DND-41 (cell line): ENCODE results near the gene RFX2.
"Not testable (repeated sequence)": the region's sequence is repeated elsewhere in the genome, so short reads cannot be mapped to it uniquely, and the experiment has no call there.

Experiments used
- ATAC-seq: fragments of 200-7000 bp; cut with Tn5 transposase; 3 replicates; pipeline ENCODE4 v1.9.1; 2021; ENCODE audit warnings: low read depth; ENCODE audit not compliant: insufficient read depth
- DNase-seq: peaks from one replicate; pipeline ENCODE4 v3.0.0-alpha.2; 2020
- H2AFZ ChIP-seq: 2 replicates; pipeline ENCODE4 v1.6.0; 2012; ENCODE audit warnings: low read depth, low read length
- H3K27ac ChIP-seq: 2 replicates; pipeline ENCODE4 v1.5.1; 2012; ENCODE audit warnings: low read length, inconsistent platforms
- H3K27me3 ChIP-seq: fragments of 200-600 bp; sonication (generic); 2 replicates; pipeline ENCODE4 v1.6.0; 2012; ENCODE audit warnings: low read length, mild to moderate bottlenecking, inconsistent platforms; ENCODE audit not compliant: insufficient read depth, poor library complexity
- H3K36me3 ChIP-seq: 2 replicates; pipeline ENCODE4 v1.5.1; 2012; ENCODE audit warnings: low read length, inconsistent platforms; ENCODE audit not compliant: insufficient read depth
- H3K4me1 ChIP-seq: 2 replicates; pipeline ENCODE4 v1.5.1; 2012; ENCODE audit warnings: mild to moderate bottlenecking, low read length; ENCODE audit not compliant: insufficient read depth
- H3K4me2 ChIP-seq: 2 replicates; pipeline ENCODE4 v1.6.0; 2012; ENCODE audit warnings: mild to moderate bottlenecking, moderate library complexity, low read length, inconsistent platforms; ENCODE audit not compliant: insufficient read depth
- H3K4me3 ChIP-seq, 2 experiments: fragments of 200-600 bp in 1 of 2; shearing (Covaris generic) in 1 of 2; 2 replicates each; pipeline ENCODE4 v1.5.1; 2012 to 2016; ENCODE audit warnings: inconsistent platforms in 2 of 2, low read length in 2 of 2, mild to moderate bottlenecking in 2 of 2, low read depth in 1 of 2, moderate library complexity in 1 of 2
- H3K79me2 ChIP-seq: 2 replicates; pipeline ENCODE4 v1.6.0; 2012; ENCODE audit warnings: low read length, inconsistent platforms; ENCODE audit not compliant: insufficient read depth
- H3K9ac ChIP-seq: 2 replicates; pipeline ENCODE4 v1.6.0; 2012; ENCODE audit warnings: low read depth, mild to moderate bottlenecking, inconsistent platforms, low read length, moderate library complexity
- H3K9me3 ChIP-seq: 2 replicates; pipeline ENCODE4 v1.5.1; 2012; ENCODE audit warnings: low read length, moderate library complexity, mild to moderate bottlenecking, inconsistent platforms; ENCODE audit not compliant: insufficient read depth, severe bottlenecking
- H4K20me1 ChIP-seq: 2 replicates; pipeline ENCODE4 v1.6.0; 2012; ENCODE audit warnings: low read length; ENCODE audit not compliant: insufficient read depth
- EZH2 ChIP-seq: IDR thresholded peaks from 3 replicates; pipeline ENCODE4 v1.6.1; 2012; ENCODE audit warnings: borderline replicate concordance, low read depth, mild to moderate bottlenecking, moderate library complexity, low read length, inconsistent platforms; ENCODE audit not compliant: severe bottlenecking
- TF ChIP-seq, protein P1 (sequence below): IDR thresholded peaks from 2 replicates; pipeline ENCODE4 v1.5.1; 2012; ENCODE audit warnings: borderline replicate concordance, low read length, moderate library complexity, mild to moderate bottlenecking; ENCODE audit not compliant: poor library complexity, severe bottlenecking; ENCODE audit errors: extremely low read depth

Gene RFX2

GRCh38 chr19:5963855-5964254, 146.4 kb downstream of the RFX2 start:
- Histone ChIP-seq H3K36me3 (peaks cover 45% of the 10 kb centered on the region), H3K4me1 (peaks cover 58% of the 10 kb centered on the region)

DNA sequence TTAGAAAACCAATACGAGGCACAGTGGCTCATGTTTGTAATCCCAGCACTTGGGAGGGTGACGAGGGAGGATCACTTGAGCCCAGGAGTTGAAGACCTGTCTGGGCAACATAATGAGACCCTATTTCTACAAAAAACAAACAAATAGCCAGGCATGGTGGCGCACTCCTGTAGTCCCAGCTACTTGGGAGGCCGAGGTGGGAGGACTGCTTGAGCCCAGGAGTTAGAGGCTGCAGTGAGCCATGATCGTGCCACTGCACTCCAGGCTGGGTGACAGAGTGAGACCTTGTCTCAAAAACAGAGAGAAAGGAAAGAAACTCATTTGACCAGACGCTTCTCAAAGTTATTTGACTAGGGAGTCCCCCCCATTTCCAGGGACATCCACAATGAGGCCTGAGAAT, 147.0 kb downstream of the RFX2 start:
- not testable (repeated sequence) for H2AFZ ChIP-seq, H3K4me3 ChIP-seq, H3K27me3 ChIP-seq, DNase-seq, ATAC-seq, H3K9me3 ChIP-seq
- Histone ChIP-seq H3K36me3 (peaks cover 51% of the 10 kb centered on the region), H3K9ac (peak overlapping the region; percentile 36; the same call in 1 of the 2 replicates), H3K4me1 (peaks cover 56% of the 10 kb centered on the region), H4K20me1 (peaks cover 99% of the 10 kb centered on the region), H3K4me2 (0 out of 2 replicates have a peak overlapping the region, but pooled peaks have one; percentile 1), H3K27ac (peak overlapping the region; percentile 21; the same call in 1 of the 2 replicates), H3K79me2 (peaks cover 100% of the 10 kb centered on the region)

More at GRCh38 chr19:5963855-5964254, 146.4 kb downstream of the RFX2 start:
- Histone ChIP-seq H4K20me1 (peaks cover 99% of the 10 kb centered on the region), H3K4me3 (no peak overlapping the region), H3K27ac (peak overlapping the region; percentile 50), H3K4me2 (peak overlapping the region; percentile 23), H3K79me2 (peaks cover 100% of the 10 kb centered on the region), H3K27me3 (no peaks in the 10 kb centered on the region), H3K9me3 (no peaks in the 10 kb centered on the region), H2AFZ (no peak overlapping the region), H3K9ac (0 out of 2 replicates have a peak overlapping the region, but pooled peaks have one; percentile 2)
- ATAC-seq (no peak), DNase-seq (no peak)
- TF ChIP-seq, protein P1, sequence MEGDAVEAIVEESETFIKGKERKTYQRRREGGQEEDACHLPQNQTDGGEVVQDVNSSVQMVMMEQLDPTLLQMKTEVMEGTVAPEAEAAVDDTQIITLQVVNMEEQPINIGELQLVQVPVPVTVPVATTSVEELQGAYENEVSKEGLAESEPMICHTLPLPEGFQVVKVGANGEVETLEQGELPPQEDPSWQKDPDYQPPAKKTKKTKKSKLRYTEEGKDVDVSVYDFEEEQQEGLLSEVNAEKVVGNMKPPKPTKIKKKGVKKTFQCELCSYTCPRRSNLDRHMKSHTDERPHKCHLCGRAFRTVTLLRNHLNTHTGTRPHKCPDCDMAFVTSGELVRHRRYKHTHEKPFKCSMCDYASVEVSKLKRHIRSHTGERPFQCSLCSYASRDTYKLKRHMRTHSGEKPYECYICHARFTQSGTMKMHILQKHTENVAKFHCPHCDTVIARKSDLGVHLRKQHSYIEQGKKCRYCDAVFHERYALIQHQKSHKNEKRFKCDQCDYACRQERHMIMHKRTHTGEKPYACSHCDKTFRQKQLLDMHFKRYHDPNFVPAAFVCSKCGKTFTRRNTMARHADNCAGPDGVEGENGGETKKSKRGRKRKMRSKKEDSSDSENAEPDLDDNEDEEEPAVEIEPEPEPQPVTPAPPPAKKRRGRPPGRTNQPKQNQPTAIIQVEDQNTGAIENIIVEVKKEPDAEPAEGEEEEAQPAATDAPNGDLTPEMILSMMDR: no peak
- no peak for TF ChIP-seq EZH2

GRCh38 chr19:5961969-5962945, 148.0 kb downstream of the RFX2 start:
- TF ChIP-seq EZH2: no peak
- TF ChIP-seq, protein P1: peak; percentile 21
- peak; percentile 96 for ATAC-seq

DNA sequence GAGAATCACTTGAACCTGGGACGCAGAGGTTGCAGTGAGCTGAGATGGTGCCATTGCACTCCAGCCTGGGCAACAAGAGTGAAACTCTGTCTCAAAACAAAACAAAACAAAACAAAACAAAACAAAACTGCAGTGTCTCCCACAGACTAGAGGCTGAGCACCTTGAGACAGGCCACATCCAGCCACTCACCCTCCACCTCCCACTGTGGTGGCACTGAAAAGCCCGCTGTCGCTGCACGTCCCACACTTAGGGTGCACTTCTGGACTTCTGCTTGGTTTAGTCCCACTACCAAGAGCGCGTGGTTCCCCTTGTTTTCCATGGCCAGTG, 148.7 kb downstream of the RFX2 start:
- not testable (repeated sequence) for DNase-seq, H3K9me3 ChIP-seq, H2AFZ ChIP-seq, ATAC-seq, H3K27me3 ChIP-seq
- Histone ChIP-seq H3K9ac (peak overlapping the region; percentile 35; the same call in 1 of the 2 replicates), H3K4me1 (peaks cover 48% of the 10 kb centered on the region), H3K4me3 (peak overlapping the region in 1 of 2 experiments; percentile 15; a peak in 2 of 4 replicates), H3K36me3 (peaks cover 44% of the 10 kb centered on the region), H3K4me2 (peak overlapping the region; percentile 44), H3K79me2 (peaks cover 100% of the 10 kb centered on the region), H4K20me1 (peaks cover 98% of the 10 kb centered on the region), H3K27ac (peak overlapping the region; percentile 70)

More at GRCh38 chr19:5961969-5962945, 148.0 kb downstream of the RFX2 start:
- peak overlapping the region; percentile 36 for H3K9ac ChIP-seq
- H4K20me1 ChIP-seq: peaks cover 98% of the 10 kb centered on the region
- peak overlapping the region; percentile 44 for H3K4me2 ChIP-seq
- H3K4me1 ChIP-seq: peaks cover 49% of the 10 kb centered on the region
- no peaks in the 10 kb centered on the region for H3K27me3 ChIP-seq
- peaks cover 100% of the 10 kb centered on the region for H3K79me2 ChIP-seq
- H3K4me3 ChIP-seq: peak overlapping the region in 1 of 2 experiments; percentile 25; a peak in 2 of 4 replicates
- H2AFZ ChIP-seq: no peak overlapping the region
- peaks cover 50% of the 10 kb centered on the region for H3K36me3 ChIP-seq
- no peaks in the 10 kb centered on the region for H3K9me3 ChIP-seq
- peak; percentile 82 for DNase-seq
- peak overlapping the region; percentile 70 for H3K27ac ChIP-seq
